ENCODE data around the gene ANKRD52.
A peak's percentile ranks its signal among the peaks of the same experiment; 100 is the strongest.
"Not testable (repeated sequence)": the region's sequence is repeated elsewhere in the genome, so short reads cannot be mapped to it uniquely, and the experiment has no call there.

Gene ANKRD52

GRCh38 chr12:56272468-56272867 is 14.3 kb upstream of the ANKRD52 start:
- not testable (repeated sequence) for DNase-seq (ENCODE audit: low spot score)

GRCh38 chr12:56271031-56271430 is 12.8 kb upstream of the ANKRD52 start:
- no peak for DNase-seq (ENCODE audit: low spot score)

- DNase-seq (ENCODE audit: low spot score), result peak; percentile 63
Observed at GRCh38 chr12:56267443-56268071, 9.4 kb upstream of the ANKRD52 start.

GRCh38 chr12:56266693-56267442 is 8.7 kb upstream of the ANKRD52 start, which contains the start of gene COQ10A:
Gene COQ10A (plus strand): TSS chr12:56266942. CDS start chr12:56267119, 177 bp downstream.
- DNase-seq (ENCODE audit: low spot score), result peak; percentile 95

- not testable (repeated sequence) for DNase-seq (ENCODE audit: low spot score)
Observed at GRCh38 chr12:56266068-56266692, 8.0 kb upstream of the ANKRD52 start.

GRCh38 chr12:56262955-56263354 is 4.8 kb upstream of the ANKRD52 start:
- DNase-seq (ENCODE audit: low spot score), result not testable (repeated sequence)

DNA sequence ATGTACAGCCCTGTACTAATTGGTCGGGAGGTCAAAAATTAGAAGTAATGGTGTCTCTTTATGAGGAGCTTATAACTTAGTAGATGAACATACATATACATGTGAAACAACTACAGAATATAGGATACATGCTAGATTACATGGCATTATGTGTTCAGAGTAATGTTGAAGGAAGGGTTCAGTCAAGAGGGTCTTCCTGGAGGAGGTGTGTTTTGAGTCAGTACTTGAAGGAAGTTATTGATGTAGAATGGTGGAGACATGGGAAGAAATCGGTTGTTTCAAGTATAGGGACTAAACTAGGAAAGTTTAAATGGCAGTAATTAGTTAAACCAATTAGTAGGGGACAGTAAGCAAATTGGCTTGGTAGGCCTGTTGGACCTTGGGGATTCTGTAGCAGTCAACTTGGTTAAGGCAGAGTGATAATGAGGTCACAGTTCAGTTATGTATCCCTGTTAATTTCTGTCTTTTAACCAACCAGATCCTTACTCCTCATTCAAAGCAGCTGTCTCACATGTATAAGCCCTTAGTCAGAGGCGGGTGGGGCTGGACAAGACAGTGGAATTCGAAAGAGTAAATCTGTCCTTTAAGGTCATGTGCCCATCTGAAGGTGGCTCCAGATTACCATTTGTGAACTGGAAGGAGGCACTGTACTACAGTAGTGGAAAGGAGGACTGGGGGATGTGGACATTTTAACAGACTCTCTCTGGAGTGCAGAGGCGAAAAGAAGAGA is 3.5 kb upstream of the ANKRD52 start:
- DNase-seq (ENCODE audit: low spot score), result peak; percentile 3

DNA sequence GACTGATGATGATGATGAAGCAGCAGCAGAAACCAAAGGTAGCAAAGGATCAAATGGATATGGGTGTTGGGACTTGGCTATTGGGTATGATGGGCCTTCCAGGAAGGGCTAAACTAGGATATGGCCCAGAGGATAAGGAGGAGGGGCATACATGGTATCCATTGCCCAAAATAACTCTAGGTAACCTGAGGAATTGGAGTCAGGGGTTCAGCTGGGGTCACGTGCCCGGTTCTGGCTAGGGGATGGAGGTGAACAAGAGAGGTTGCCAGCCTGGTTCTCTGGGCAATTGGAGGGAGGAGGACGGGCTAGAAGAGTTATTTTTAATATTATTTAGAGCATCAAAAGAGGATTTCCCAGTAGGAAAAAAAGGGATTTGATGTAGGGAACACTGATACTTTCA is 2.7 kb upstream of the ANKRD52 start:
- DNase-seq (ENCODE audit: low spot score), result no peak

GRCh38 chr12:56260380-56260779 is 2.2 kb upstream of the ANKRD52 start:
- no peak for DNase-seq (ENCODE audit: low spot score)

DNA sequence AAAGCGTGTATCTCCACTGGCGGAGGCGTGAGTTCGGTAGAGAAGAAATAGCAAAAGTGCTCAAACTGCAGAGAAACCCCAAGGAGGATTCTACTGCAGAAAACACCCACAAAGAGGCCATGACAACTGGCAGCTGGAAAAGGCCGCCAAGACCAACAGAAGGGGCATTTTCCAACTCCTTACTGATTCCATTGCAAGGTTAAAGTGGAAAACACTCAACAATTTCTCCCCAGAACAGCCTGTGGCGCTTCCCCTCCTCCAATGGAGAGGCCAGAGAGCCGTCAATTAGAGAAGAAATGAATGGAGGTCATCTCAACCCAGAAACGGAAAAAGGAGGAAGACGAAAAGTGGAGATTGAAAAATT is 618 bp upstream of the ANKRD52 start:
- no peak for DNase-seq (ENCODE audit: low spot score)

DNA sequence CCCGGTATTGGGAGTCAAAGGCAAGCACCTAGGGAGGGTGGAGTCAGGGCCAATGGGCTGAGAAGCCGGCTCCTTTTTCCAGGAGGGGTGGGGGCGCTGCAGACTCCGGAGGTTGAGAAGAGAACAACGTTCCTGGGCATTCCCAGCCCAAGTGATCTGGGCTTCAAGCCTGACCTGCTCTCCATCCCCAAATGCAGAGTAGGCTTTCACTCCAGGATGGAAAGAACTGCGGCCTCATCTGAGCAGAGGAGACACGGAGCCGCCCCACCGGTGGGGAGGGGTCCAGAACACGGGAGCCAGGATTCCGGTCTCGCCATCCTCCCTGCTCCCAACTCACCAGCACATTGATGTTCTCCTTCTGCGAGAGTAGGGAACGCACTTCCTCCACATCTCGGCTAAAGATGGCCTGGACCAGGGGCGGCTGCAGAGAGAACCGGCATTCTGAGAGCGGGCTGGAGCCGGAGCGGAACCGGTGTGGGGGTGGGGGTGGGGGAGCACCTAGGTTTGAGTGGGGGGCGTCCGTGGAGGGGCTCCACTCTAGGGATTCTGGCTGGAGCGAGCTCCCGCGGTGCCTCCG is 605 bp downstream of the ANKRD52 start:
- DNase-seq (ENCODE audit: low spot score), result peak; percentile 85

- DNase-seq (ENCODE audit: low spot score), result no peak
Observed at GRCh38 chr12:56257071-56257470, 1.1 kb downstream of the ANKRD52 start.

GRCh38 chr12:56256326-56256960 is 1.7 kb downstream of the ANKRD52 start:
- no peak for DNase-seq (ENCODE audit: low spot score)

- no peak for DNase-seq (ENCODE audit: low spot score)
Observed at GRCh38 chr12:56255671-56256070, 2.5 kb downstream of the ANKRD52 start.

GRCh38 chr12:56253091-56253490 is 5.1 kb downstream of the ANKRD52 start:
- DNase-seq (ENCODE audit: low spot score), result no peak

- DNase-seq (ENCODE audit: low spot score), result no peak
Observed at GRCh38 chr12:56252649-56253048, 5.5 kb downstream of the ANKRD52 start.

GRCh38 chr12:56248711-56249110 is 9.5 kb downstream of the ANKRD52 start:
- DNase-seq (ENCODE audit: low spot score), result no peak

GRCh38 chr12:56247923-56248322 is 10.3 kb downstream of the ANKRD52 start:
- no peak for DNase-seq (ENCODE audit: low spot score)

DNA sequence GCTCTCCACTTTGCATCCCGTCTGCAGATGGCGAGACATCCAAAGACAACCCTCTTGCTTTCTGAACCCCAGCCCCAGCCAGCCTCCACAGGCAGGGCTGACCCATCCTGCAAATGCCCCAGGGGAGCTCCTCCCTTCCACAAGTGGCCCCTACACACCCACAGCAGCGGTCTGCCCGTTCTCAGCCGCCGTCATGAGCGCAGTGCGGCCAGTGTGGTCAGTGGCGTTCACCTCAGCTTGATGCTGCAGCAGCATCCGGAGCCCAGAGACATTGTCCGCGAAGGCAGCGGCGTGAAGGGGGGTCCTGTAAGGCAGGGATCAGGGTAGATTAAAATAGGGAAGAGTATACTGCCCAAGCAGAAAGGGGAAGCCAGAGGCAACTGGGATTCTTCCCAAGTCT is 13.7 kb downstream of the ANKRD52 start:
- no peak for DNase-seq (ENCODE audit: low spot score)

DNA sequence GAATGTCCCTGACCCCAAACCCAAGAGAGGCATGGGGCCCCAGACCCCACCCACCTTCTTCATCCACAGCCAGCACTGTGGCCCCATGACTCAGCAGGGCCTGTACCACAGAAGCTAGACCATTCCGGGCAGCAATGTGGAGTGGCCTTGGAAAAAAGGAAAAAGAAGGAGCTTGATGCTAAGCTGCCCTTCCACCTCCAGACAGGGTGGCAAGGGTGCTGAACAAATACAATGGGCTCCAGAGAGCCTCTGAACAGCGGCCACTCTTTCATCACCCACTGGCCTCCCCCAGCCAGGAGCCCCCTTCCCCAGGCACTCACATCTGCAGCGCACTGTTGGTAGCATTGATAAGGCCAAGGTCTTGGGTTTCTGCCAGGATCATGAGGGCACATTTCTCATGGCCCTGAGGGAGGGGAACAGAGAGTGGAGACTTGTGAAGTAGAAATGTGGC is 14.4 kb downstream of the ANKRD52 start:
- no peak for DNase-seq (ENCODE audit: low spot score)

DNA sequence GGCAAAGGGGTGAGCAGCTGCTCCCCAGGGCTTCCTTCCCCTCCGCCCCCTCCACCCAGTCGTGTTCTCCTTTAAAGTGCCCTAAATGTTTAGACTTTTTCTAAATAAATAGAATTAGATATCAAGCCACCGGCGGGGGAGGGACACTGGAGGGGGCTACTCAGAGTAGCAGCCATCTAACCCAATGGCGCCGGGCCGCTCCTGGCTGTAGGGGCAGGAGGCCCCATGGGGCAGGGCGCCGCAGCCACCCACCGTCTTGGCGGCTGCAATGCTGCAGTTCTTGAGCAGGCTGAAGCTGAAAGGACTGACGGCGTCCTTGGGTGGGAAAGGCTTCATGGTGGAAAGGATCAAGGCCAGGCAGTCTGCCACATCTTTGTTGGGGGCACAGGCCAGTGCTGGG is 15.2 kb downstream of the ANKRD52 start:
- DNase-seq (ENCODE audit: low spot score), result no peak

All from HuH-7.5 (cell line).